ENCODE data around the gene TOR1AIP1.
A peak's percentile ranks its signal among the peaks of the same experiment; 100 is the strongest.

TOR1AIP1 gene

DNA sequence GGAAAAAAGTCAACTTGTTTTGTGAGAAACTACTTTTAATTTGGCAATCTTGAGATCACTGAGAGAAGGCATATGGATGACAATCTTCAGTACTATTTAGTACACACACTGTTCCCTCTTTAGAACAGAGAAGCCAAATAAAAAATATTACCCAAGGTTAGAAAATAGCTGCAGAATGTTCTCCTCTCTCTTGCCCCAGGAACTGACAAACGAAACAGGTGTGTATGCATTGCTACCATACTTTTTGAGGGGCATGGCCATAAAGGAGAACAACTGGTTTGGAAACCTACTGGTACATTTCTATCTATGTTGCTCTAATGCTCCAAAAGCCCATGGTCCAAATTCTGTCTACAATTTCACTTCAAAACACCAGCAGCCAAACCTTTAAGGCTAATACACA lies 10.1 kb upstream of the TOR1AIP1 start:
- TF ChIP-seq, protein P1, sequence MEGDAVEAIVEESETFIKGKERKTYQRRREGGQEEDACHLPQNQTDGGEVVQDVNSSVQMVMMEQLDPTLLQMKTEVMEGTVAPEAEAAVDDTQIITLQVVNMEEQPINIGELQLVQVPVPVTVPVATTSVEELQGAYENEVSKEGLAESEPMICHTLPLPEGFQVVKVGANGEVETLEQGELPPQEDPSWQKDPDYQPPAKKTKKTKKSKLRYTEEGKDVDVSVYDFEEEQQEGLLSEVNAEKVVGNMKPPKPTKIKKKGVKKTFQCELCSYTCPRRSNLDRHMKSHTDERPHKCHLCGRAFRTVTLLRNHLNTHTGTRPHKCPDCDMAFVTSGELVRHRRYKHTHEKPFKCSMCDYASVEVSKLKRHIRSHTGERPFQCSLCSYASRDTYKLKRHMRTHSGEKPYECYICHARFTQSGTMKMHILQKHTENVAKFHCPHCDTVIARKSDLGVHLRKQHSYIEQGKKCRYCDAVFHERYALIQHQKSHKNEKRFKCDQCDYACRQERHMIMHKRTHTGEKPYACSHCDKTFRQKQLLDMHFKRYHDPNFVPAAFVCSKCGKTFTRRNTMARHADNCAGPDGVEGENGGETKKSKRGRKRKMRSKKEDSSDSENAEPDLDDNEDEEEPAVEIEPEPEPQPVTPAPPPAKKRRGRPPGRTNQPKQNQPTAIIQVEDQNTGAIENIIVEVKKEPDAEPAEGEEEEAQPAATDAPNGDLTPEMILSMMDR (conservative IDR thresholded peaks at IDR 0.05; ENCODE audit: control insufficient read depth, insufficient read depth, low read depth, low read length): no peak
- H3K4me3 ChIP-seq (ENCODE audit: control insufficient read depth, low read depth, low read length): no peak overlapping the region
- DNase-seq (ENCODE audit: low read depth): no peak

DNA sequence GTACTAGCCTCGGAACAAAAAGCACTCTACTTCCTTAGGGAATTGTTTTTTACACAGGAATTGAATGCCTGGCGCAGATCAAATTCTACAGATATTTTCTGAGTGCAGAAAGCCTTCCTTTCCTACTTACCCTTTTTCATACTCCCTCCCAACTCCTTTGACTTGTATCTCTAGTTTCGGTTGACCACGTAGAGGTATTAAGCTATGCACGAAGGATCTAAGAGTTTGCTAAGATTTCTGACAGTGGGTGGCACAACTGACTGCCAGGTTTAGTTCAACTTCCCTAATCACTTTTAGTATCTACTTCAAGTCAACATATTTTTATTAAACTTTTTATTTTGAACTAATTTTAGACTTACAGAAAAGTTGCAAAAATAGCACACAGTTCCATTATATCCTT lies 9.5 kb upstream of the TOR1AIP1 start:
- H3K4me3 ChIP-seq (ENCODE audit: control insufficient read depth, low read depth, low read length): no peak overlapping the region
- TF ChIP-seq, protein P1 (conservative IDR thresholded peaks at IDR 0.05; ENCODE audit: control insufficient read depth, insufficient read depth, low read depth, low read length): no peak
- DNase-seq (ENCODE audit: low read depth): no peak

DNA sequence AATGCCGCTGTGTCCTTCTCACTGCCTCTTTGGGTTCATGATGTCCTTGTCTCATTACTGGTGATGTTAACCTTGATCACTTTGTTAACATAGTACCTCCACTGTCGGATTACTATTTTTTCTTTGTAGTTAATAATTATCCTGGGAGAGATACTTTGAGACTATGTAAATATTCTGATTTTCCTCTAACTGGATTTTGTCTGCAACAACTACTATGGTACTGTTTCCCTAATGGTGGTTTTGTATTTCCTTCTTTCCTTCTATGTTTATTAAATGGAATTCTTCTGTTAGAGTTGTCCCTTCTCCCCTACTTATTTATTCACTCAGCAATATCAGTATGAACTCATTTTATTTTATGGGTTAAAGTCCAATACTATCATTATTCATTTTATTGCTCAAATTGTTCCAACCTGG lies 8.6 kb upstream of the TOR1AIP1 start:
- no peak overlapping the region for H3K4me3 ChIP-seq (ENCODE audit: control insufficient read depth, low read depth, low read length)
- no peak for DNase-seq (ENCODE audit: low read depth)
- TF ChIP-seq, protein P1 (conservative IDR thresholded peaks at IDR 0.05; ENCODE audit: control insufficient read depth, insufficient read depth, low read depth, low read length): no peak

DNA sequence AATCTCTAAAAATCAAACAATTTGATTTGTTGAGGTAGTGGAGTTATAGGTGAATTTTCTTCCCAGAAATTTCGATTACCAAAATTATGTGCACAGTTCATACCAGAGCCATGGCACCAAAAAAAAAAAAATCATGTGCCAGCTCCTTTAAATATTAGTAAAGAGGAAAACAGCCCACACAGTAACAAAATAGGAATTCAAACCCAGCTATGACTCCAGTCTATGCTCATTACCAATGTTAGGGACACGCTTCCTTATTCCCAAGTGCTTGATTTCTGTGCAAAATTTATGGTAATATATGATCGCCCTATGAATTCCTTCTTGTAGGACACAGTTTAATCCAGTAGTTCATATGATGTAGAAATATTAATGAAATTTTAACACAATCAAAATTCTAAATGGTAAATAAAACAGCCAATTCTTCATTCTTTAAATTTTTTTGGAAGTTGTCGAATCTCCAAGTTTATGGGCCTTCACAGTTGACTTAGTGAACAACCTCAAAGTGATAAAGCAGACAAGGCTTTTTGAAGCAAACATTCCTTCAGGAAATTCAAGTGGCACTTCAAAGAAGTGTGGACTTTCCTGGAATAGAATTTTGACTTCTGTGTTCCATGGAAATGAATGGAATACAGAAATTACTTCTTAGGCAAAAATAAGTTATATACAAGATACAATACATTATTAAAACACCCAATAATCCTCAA lies 6.3 kb upstream of the TOR1AIP1 start:
- peak overlapping the region; percentile 89 for H3K4me3 ChIP-seq (ENCODE audit: control insufficient read depth, low read depth, low read length)
- DNase-seq (ENCODE audit: low read depth): no peak
- TF ChIP-seq, protein P1 (conservative IDR thresholded peaks at IDR 0.05; ENCODE audit: control insufficient read depth, insufficient read depth, low read depth, low read length): no peak

DNA sequence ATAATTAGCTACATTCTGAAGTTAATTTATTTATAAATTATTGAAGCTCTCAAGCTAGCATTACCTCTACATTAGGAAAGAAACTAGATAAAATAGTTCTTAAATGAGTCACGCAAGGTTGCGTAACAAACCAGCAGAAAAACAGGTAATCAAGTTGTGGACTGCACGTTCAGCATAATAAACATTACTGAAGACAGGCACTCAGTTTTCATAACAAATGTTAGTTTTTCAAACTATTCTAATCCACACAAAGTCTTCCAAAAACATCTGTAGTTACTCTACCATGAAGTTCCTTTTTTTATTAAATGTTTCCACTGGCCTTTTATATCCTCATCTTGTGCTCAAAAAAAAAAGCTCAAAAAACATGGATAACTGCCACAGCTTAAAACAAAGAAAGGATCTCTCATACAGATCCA lies 5.8 kb upstream of the TOR1AIP1 start:
- TF ChIP-seq, protein P1 (conservative IDR thresholded peaks at IDR 0.05; ENCODE audit: control insufficient read depth, insufficient read depth, low read depth, low read length): no peak
- peak overlapping the region; percentile 89 for H3K4me3 ChIP-seq (ENCODE audit: control insufficient read depth, low read depth, low read length)
- DNase-seq (ENCODE audit: low read depth): peak; percentile 43

DNA sequence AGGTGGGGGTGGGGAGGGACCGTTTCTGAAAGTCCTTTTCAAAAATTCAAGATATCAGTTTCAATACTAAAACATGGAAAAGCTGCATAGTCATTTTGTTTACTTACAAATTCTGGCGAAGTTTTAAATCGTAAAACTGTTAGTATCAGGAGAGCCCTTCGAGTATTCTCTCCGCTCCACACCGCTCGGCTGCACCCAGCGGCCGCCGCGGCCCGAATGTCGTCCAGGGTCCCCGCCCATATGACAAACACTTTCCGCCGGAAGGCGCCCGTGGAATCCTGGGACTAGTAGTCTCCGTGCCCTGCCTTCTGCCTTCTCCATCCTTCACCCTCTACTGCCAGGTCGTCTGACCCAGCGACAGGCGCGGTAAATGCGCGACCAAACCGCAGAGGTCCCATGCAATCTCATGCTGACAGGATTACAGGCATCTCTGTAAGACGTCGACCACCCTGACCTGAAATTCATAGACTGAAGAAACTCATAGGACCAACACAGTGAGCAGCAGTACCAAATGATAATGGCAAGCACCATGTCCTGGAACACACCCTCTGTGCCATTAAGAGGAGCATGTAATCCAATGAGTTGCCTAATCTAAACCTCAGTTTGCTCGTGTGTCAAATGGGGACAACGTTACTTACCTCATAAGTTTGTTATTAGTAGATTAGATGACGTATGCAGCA lies 4.4 kb upstream of the TOR1AIP1 start, which contains the start of gene TOR1AIP2:
TOR1AIP2 (minus strand) TSS at position 218 of the 680 bp plus-strand sequence. CDS start 25,138 bp downstream, outside the sequence.
- DNase-seq (ENCODE audit: low read depth): peak; percentile 77
- TF ChIP-seq, protein P1 (conservative IDR thresholded peaks at IDR 0.05; ENCODE audit: control insufficient read depth, insufficient read depth, low read depth, low read length): no peak
- peak within 1 kb of the TSS; percentile 89 for H3K4me3 ChIP-seq (ENCODE audit: control insufficient read depth, low read depth, low read length)
